Prostate gland (tissue), 2 donors: ENCODE data around the gene DACT3. TPM values are rescaled to one million over a fixed set of nuclear protein-coding genes. Genes with fewer than 3 reads are reported as not detected.

Experiments
- DNase-seq: peaks from one replicate; pipeline ENCODE4 v3.0.0-alpha.2; 2019; ENCODE audit warnings: low spot score
- H3K27ac ChIP-seq, 2 donors: fragments of 200-600 bp; sonication (generic); 2 replicates each; pipeline ENCODE4 v1.5.1; 2017 to 2019
- H3K27me3 ChIP-seq: fragments of 200-600 bp; sonication (generic); replicated peaks from 2 replicates; pipeline ENCODE4 v1.5.1; 2019; ENCODE audit not compliant: insufficient read depth
- H3K36me3 ChIP-seq, 2 donors: fragments of 200-600 bp; sonication (generic); 1 replicate in 1 of 2; 2 replicates in 1 of 2; pipeline versions ENCODE4 v1.5.1 to v1.8.1; 2017 to 2019
- H3K4me1 ChIP-seq: fragments of 200-600 bp; sonication (generic); replicated peaks from 2 replicates; pipeline ENCODE4 v1.5.1; 2019
- H3K4me3 ChIP-seq, 2 donors: fragments of 200-600 bp; sonication (generic); 2 replicates each; pipeline ENCODE4 v1.5.1; 2017 to 2019
- H3K9me3 ChIP-seq: fragments of 200-600 bp; sonication (generic); 2 replicates; pipeline ENCODE4 v1.5.1; 2017
- CTCF ChIP-seq, 4 experiments: fragments of 200-600 bp in 2 of 4; fragments of 450-650 bp in 2 of 4; sonication (generic) in 2 of 4; IDR thresholded peaks; 1 replicate in 3 of 4; 2 replicates in 1 of 4; pipeline ENCODE4 v1.5.1; 2016 to 2019; ENCODE audit warnings: antibody characterized with exemption in 4 of 4, mild to moderate bottlenecking in 2 of 4, moderate library complexity in 2 of 4
- POLR2A ChIP-seq: fragments of 450-650 bp; IDR thresholded peaks from one replicate; pipeline ENCODE4 v1.6.1; 2016; ENCODE audit warnings: antibody characterized with exemption, mild to moderate bottlenecking
- POLR2AphosphoS5 ChIP-seq: sonication (generic); formaldehyde crosslinking; IDR thresholded peaks from one replicate; pipeline ENCODE4 v1.6.1; 2017; ENCODE audit warnings: antibody characterized with exemption
- WGBS: methylation state at CpG from one replicate; pipeline ENCODE4 v1.1.5; 2018; 5-methylcytosine and 5-hydroxymethylcytosine counted together
- intact Hi-C: fragments of 100-400 bp; cut with DNase I; formaldehyde crosslinking; loops from one replicate; pipeline ENCODE4 v1.14.2; 2022
- total RNA-seq, 2 donors: library from RNA; depleted of rRNA; stranded (reverse); fragments of >200 nt; gene quantifications; one replicate each; pipeline ENCODE4 v1.1.0, GENCODE V29; 2016

The DACT3 gene
- total RNA-seq, 2 donors from 2014 or later, result 8.6 to 28.1 TPM

GRCh38 chr19:46613525-46613924, 47.5 kb downstream of the DACT3 start:
- DNase-seq, result no peak
- TF ChIP-seq POLR2AphosphoS5, result no peak
- no peak for TF ChIP-seq POLR2A
- no peak for TF ChIP-seq CTCF (IDR thresholded peaks at IDR 0.05)
- H3K27ac ChIP-seq, result no peak overlapping the region
- intact Hi-C loops, result no loop called here
- H3K27me3 ChIP-seq, result no peaks in the 10 kb centered on the region
- no peaks in the 10 kb centered on the region for H3K4me1 ChIP-seq
- no peak overlapping the region for H3K4me3 ChIP-seq
- WGBS, result 61% methylated on average over 22 of the region's 22 CpGs
- H3K9me3 ChIP-seq, result no peaks in the 10 kb centered on the region
- H3K36me3 ChIP-seq, result peaks cover 3 to 8% of the 10 kb centered on the region in 2 donors

- intact Hi-C loops, result no loop called here
Measured at GRCh38 chr19:46611776-46612175, 49.2 kb downstream of the DACT3 start.

GRCh38 chr19:46610851-46611770, 49.9 kb downstream of the DACT3 start:
- TF ChIP-seq POLR2A, result no peak
- TF ChIP-seq POLR2AphosphoS5, result no peak
- TF ChIP-seq CTCF (IDR thresholded peaks at IDR 0.05), result no peak
- no peaks in the 10 kb centered on the region for H3K4me1 ChIP-seq
- intact Hi-C loops, result no loop called here
- H3K27ac ChIP-seq, result no peak overlapping the region
- 71% methylated on average over 17 of the region's 17 CpGs for WGBS
- peaks cover 10 to 15% of the 10 kb centered on the region in 2 donors for H3K36me3 ChIP-seq
- no peaks in the 10 kb centered on the region for H3K9me3 ChIP-seq
- no peak overlapping the region for H3K4me3 ChIP-seq
- no peak for DNase-seq
- H3K27me3 ChIP-seq, result no peaks in the 10 kb centered on the region

More at GRCh38 chr19:46611776-46612175, 49.2 kb downstream of the DACT3 start:
- Histone ChIP-seq H3K4me1 (no peaks in the 10 kb centered on the region), H3K4me3 (no peak overlapping the region), H3K9me3 (no peaks in the 10 kb centered on the region), H3K27me3 (no peaks in the 10 kb centered on the region), H3K36me3 (peaks cover 10 to 15% of the 10 kb centered on the region in 2 donors), H3K27ac (no peak overlapping the region)
- DNase-seq, result no peak
- TF ChIP-seq CTCF (IDR thresholded peaks at IDR 0.05), result no peak
- TF ChIP-seq POLR2AphosphoS5, result no peak
- no peak for TF ChIP-seq POLR2A
- WGBS, result 67% methylated on average over 6 of the region's 6 CpGs

- Histone ChIP-seq H3K27me3 (no peaks in the 10 kb centered on the region), H3K27ac (no peak overlapping the region), H3K4me1 (no peaks in the 10 kb centered on the region), H3K36me3 (peaks cover 10 to 15% of the 10 kb centered on the region in 2 donors), H3K9me3 (no peaks in the 10 kb centered on the region), H3K4me3 (no peak overlapping the region)
- no peak for DNase-seq
- TF ChIP-seq CTCF (IDR thresholded peaks at IDR 0.05) (no peak), POLR2AphosphoS5 (no peak), POLR2A (no peak)
- WGBS, result 57% methylated on average over 5 of the region's 5 CpGs
- intact Hi-C loops, result no loop called here
Measured at GRCh38 chr19:46610413-46610775, 50.6 kb downstream of the DACT3 start.
